ENCODE data around the gene CLDN1. TPM values are rescaled to one million over a fixed set of nuclear protein-coding genes. Genes with fewer than 3 reads are reported as not detected.
A peak's percentile ranks its signal among the peaks of the same experiment; 100 is the strongest.

The CLDN1 gene
- total RNA-seq, 1 experiment from 2014 or later = 38.9 TPM

GRCh38 chr3:190302212-190302867 lies 19.9 kb downstream of the CLDN1 start:
- Mint-ChIP-seq H3K4me1 (ENCODE audit: low read depth, unreplicated experiment) (peaks cover 22% of the 10 kb centered on the region), H3K27me3 (ENCODE audit: insufficient read depth, unreplicated experiment) (no peaks in the 10 kb centered on the region), H3K9me3 (ENCODE audit: unreplicated experiment) (peaks cover 10% of the 10 kb centered on the region), H3K4me3 (ENCODE audit: unreplicated experiment) (no peak overlapping the region), H3K36me3 (ENCODE audit: insufficient read depth, unreplicated experiment) (peaks cover 5% of the 10 kb centered on the region), H3K27ac (ENCODE audit: unreplicated experiment) (peak overlapping the region; percentile 14)
- CTCF ChIA-PET = interaction anchor here (1.0 kb wide), 1 partner anchor 20 kb away, joined by 4 read pairs; the partner anchor contains the start of gene CLDN1
- POLR2A ChIA-PET = no interaction called here
- DNase-seq = no peak
- TF ChIP-seq CTCF (IDR thresholded peaks at IDR 0.05; ENCODE audit: insufficient read depth in 1 of 2, low read depth in 1 of 2, low read length in 1 of 2, severe bottlenecking in 1 of 2, unreplicated experiment in 1 of 2) = no peak
- Histone ChIP-seq H3K36me3 (ENCODE audit: control insufficient read depth, insufficient read depth, low read length) (no peaks in the 10 kb centered on the region; the same call in none of the 2 replicates), H3K27me3 (replicated peaks; ENCODE audit: control insufficient read depth, insufficient read depth, low read length) (no peaks in the 10 kb centered on the region), H3K4me3 (ENCODE audit: low read depth, low read length) (no peak overlapping the region), H3K4me1 (peaks cover 36% of the 10 kb centered on the region), H3K9me3 (no peaks in the 10 kb centered on the region)
- intact Hi-C loops (cut with micrococcal nuclease; ENCODE audit: unreplicated experiment) = no loop called here
- BruUV-seq (replicated peaks) = no TSS peak

- no peaks in the 10 kb centered on the region for H3K27me3 Mint-ChIP-seq (ENCODE audit: insufficient read depth, unreplicated experiment)
- no peaks in the 10 kb centered on the region; the same call in none of the 2 replicates for H3K36me3 ChIP-seq (ENCODE audit: control insufficient read depth, insufficient read depth, low read length)
- peaks cover 10% of the 10 kb centered on the region for H3K9me3 Mint-ChIP-seq (ENCODE audit: unreplicated experiment)
- peaks cover 18% of the 10 kb centered on the region for H3K4me1 Mint-ChIP-seq (ENCODE audit: low read depth, unreplicated experiment)
- no peak for TF ChIP-seq CTCF (IDR thresholded peaks at IDR 0.05; ENCODE audit: insufficient read depth in 1 of 2, low read depth in 1 of 2, low read length in 1 of 2, severe bottlenecking in 1 of 2, unreplicated experiment in 1 of 2)
- H3K4me1 ChIP-seq = peaks cover 29% of the 10 kb centered on the region
- intact Hi-C loops (cut with micrococcal nuclease; ENCODE audit: unreplicated experiment) = no loop called here
- no peaks in the 10 kb centered on the region for H3K27me3 ChIP-seq (replicated peaks; ENCODE audit: control insufficient read depth, insufficient read depth, low read length)
- DNase-seq = no peak
- POLR2A ChIA-PET = no interaction called here
- H3K4me3 ChIP-seq (ENCODE audit: low read depth, low read length) = no peak overlapping the region
- no peaks in the 10 kb centered on the region for H3K9me3 ChIP-seq
- BruUV-seq (replicated peaks) = no TSS peak
- no peak overlapping the region for H3K4me3 Mint-ChIP-seq (ENCODE audit: unreplicated experiment)
- peaks cover 5% of the 10 kb centered on the region for H3K36me3 Mint-ChIP-seq (ENCODE audit: insufficient read depth, unreplicated experiment)
- CTCF ChIA-PET = interaction anchor here (1.0 kb wide), 1 partner anchor 21 kb away, joined by 4 read pairs; the partner anchor contains the start of gene CLDN1
- peak overlapping the region; percentile 14 for H3K27ac Mint-ChIP-seq (ENCODE audit: unreplicated experiment)
These were observed 20.7 kb downstream of the CLDN1 start for GRCh38 chr3:190301591-190301990.

- Histone ChIP-seq H3K9me3 (no peaks in the 10 kb centered on the region), H3K36me3 (ENCODE audit: control insufficient read depth, insufficient read depth, low read length) (no peaks in the 10 kb centered on the region; the same call in none of the 2 replicates), H3K4me1 (peaks cover 13% of the 10 kb centered on the region), H3K4me3 (ENCODE audit: low read depth, low read length) (no peak overlapping the region), H3K27me3 (replicated peaks; ENCODE audit: control insufficient read depth, insufficient read depth, low read length) (no peaks in the 10 kb centered on the region)
- DNase-seq = no peak
- no peak overlapping the region for H3K4me3 Mint-ChIP-seq (ENCODE audit: unreplicated experiment)
- intact Hi-C loops (cut with micrococcal nuclease; ENCODE audit: unreplicated experiment) = no loop called here
- POLR2A ChIA-PET = no interaction called here
- CTCF ChIA-PET = no interaction called here
- no peak for TF ChIP-seq CTCF (IDR thresholded peaks at IDR 0.05; ENCODE audit: insufficient read depth in 1 of 2, low read depth in 1 of 2, low read length in 1 of 2, severe bottlenecking in 1 of 2, unreplicated experiment in 1 of 2)
- peaks cover 5% of the 10 kb centered on the region for H3K36me3 Mint-ChIP-seq (ENCODE audit: insufficient read depth, unreplicated experiment)
- H3K27me3 Mint-ChIP-seq (ENCODE audit: insufficient read depth, unreplicated experiment) = no peaks in the 10 kb centered on the region
- peaks cover 10% of the 10 kb centered on the region for H3K9me3 Mint-ChIP-seq (ENCODE audit: unreplicated experiment)
- H3K4me1 Mint-ChIP-seq (ENCODE audit: low read depth, unreplicated experiment) = peaks cover 14% of the 10 kb centered on the region
- no peak overlapping the region for H3K27ac Mint-ChIP-seq (ENCODE audit: unreplicated experiment)
- BruUV-seq (replicated peaks) = no TSS peak
These were observed 22.3 kb downstream of the CLDN1 start for GRCh38 chr3:190299969-190300368.
